CD8-positive, alpha-beta memory T cell (primary cell): ENCODE results near the gene EPHA7. TPM values are rescaled to one million over a fixed set of nuclear protein-coding genes. Genes with fewer than 3 reads are reported as not detected.

Experiments
- CTCF ChIA-PET: fragments of 350-600 bp; sonication (Branson Sonifier 250); formaldehyde crosslinking; loops from one replicate; lab custom pipeline; 2021; ENCODE audit warnings: antibody characterized with exemption; lab: Charles Lee
- POLR2A ChIA-PET: fragments of 350-600 bp; sonication (Branson Sonifier 250); formaldehyde crosslinking; loops from one replicate; lab custom pipeline; 2021; ENCODE audit warnings: antibody characterized with exemption; lab: Charles Lee
- DNase-seq, 5 donors: peaks; one replicate each; pipeline versions ENCODE4 v3.0.0 to v3.0.0-alpha.2; 2020 to 2022; ENCODE audit warnings: mixed read lengths in 1 of 5
- H3K27ac ChIP-seq: one replicate; pipeline ENCODE4 v1.7.0; 2013; ENCODE audit warnings: low read depth, mild to moderate bottlenecking, low read length, moderate library complexity
- H3K27me3 ChIP-seq: 2 replicates; pipeline ENCODE4 v1.7.0; 2013; ENCODE audit warnings: low read length, mild to moderate bottlenecking; ENCODE audit not compliant: insufficient read depth, poor library complexity, severe bottlenecking
- H3K36me3 ChIP-seq: 2 replicates; pipeline ENCODE4 v1.7.0; 2013; ENCODE audit warnings: mild to moderate bottlenecking, low read length, moderate library complexity; ENCODE audit not compliant: insufficient read depth
- H3K4me1 ChIP-seq: 2 replicates; pipeline ENCODE4 v1.7.0; 2013; ENCODE audit warnings: mild to moderate bottlenecking, low read length, moderate library complexity; ENCODE audit not compliant: insufficient read depth
- H3K4me3 ChIP-seq: 2 replicates; pipeline ENCODE4 v1.7.0; 2013; ENCODE audit warnings: mild to moderate bottlenecking, low read length
- H3K9me3 ChIP-seq: 2 replicates; pipeline ENCODE4 v1.7.0; 2013; ENCODE audit warnings: mild to moderate bottlenecking, low read length
- H3K27ac Mint-ChIP-seq, 8 donors: one replicate each; pipeline ENCODE4 v1.8.0; 2020 to 2021; ENCODE audit warnings: mixed read lengths in 8 of 8, mild to moderate bottlenecking in 6 of 8, inconsistent platforms in 3 of 8, moderate library complexity in 3 of 8
- H3K27me3 Mint-ChIP-seq, 2 donors: one replicate each; pipeline ENCODE4 v1.8.0; 2020 to 2021; ENCODE audit warnings: mixed read lengths in 2 of 2, mild to moderate bottlenecking in 1 of 2, moderate library complexity in 1 of 2
- H3K36me3 Mint-ChIP-seq, 3 donors: one replicate each; pipeline ENCODE4 v1.8.0; 2020 to 2021; ENCODE audit warnings: mixed read lengths in 3 of 3, inconsistent platforms in 1 of 3, mild to moderate bottlenecking in 1 of 3
- H3K4me1 Mint-ChIP-seq, 3 donors: one replicate each; pipeline ENCODE4 v1.8.0; 2020 to 2021; ENCODE audit warnings: mixed read lengths in 3 of 3, inconsistent platforms in 1 of 3, mild to moderate bottlenecking in 1 of 3
- H3K4me3 Mint-ChIP-seq, 7 donors: one replicate each; pipeline ENCODE4 v1.8.0; 2020 to 2021; ENCODE audit warnings: mixed read lengths in 7 of 7, mild to moderate bottlenecking in 6 of 7, moderate library complexity in 4 of 7, inconsistent platforms in 2 of 7
- H3K9me3 Mint-ChIP-seq, 5 donors: one replicate each; pipeline ENCODE4 v1.8.0; 2020 to 2022; ENCODE audit warnings: mixed read lengths in 5 of 5, mild to moderate bottlenecking in 3 of 5, moderate library complexity in 2 of 5, inconsistent platforms in 1 of 5
- polyA plus RNA-seq: library from polyadenylated mRNA; unstranded; fragments of 300-500 nt; fragmentation: Illumina TruSeq; gene quantifications from one replicate; pipeline ENCODE4 v1.2.3, GENCODE V29; 2021
- total RNA-seq, 2 experiments: library from RNA; stranded (reverse); gene quantifications; one replicate each; pipeline ENCODE4 v1.2.3, GENCODE V29; 2021

Gene EPHA7
- total and polyA plus RNA-seq, 3 experiments from 2014 or later: not detected

GRCh38 chr6:93412452-93412851 is 6.9 kb downstream of the EPHA7 start:
- H3K9me3 Mint-ChIP-seq: peaks cover 2 to 8% (median 3%) of the 10 kb centered on the region in 5 donors
- no peaks in the 10 kb centered on the region for H3K36me3 ChIP-seq
- H3K27me3 Mint-ChIP-seq: peaks cover 3 to 17% of the 10 kb centered on the region in 2 donors
- ChIA-PET CTCF (no interaction called here), POLR2A (no interaction called here)
- H3K4me1 ChIP-seq: no peaks in the 10 kb centered on the region
- H3K9me3 ChIP-seq: no peaks in the 10 kb centered on the region
- H3K4me3 Mint-ChIP-seq: no peak overlapping the region
- H3K4me1 Mint-ChIP-seq: peaks cover 1 to 4% (median 2%) of the 10 kb centered on the region in 3 donors
- no peak overlapping the region for H3K27ac Mint-ChIP-seq
- no peaks in the 10 kb centered on the region for H3K36me3 Mint-ChIP-seq
- no peak overlapping the region for H3K27ac ChIP-seq
- no peak overlapping the region for H3K4me3 ChIP-seq
- DNase-seq: no peak
- H3K27me3 ChIP-seq: no peaks in the 10 kb centered on the region

- Mint-ChIP-seq H3K9me3 (peaks cover 0 to 13% (median 2%) of the 10 kb centered on the region in 5 donors), H3K4me3 (no peak overlapping the region), H3K36me3 (no peaks in the 10 kb centered on the region), H3K4me1 (no peaks in the 10 kb centered on the region), H3K27ac (no peak overlapping the region), H3K27me3 (no peaks in the 10 kb centered on the region)
- Histone ChIP-seq H3K27me3 (no peaks in the 10 kb centered on the region), H3K4me3 (no peak overlapping the region), H3K4me1 (no peaks in the 10 kb centered on the region), H3K27ac (no peak overlapping the region), H3K9me3 (no peaks in the 10 kb centered on the region), H3K36me3 (no peaks in the 10 kb centered on the region)
- DNase-seq: no peak
- POLR2A ChIA-PET: no interaction called here
- CTCF ChIA-PET: no interaction called here
Measured at GRCh38 chr6:93407186-93407585, 12.2 kb downstream of the EPHA7 start.

- Histone ChIP-seq H3K27ac (no peak overlapping the region), H3K36me3 (no peaks in the 10 kb centered on the region), H3K4me3 (no peak overlapping the region), H3K27me3 (no peaks in the 10 kb centered on the region), H3K9me3 (no peaks in the 10 kb centered on the region), H3K4me1 (no peaks in the 10 kb centered on the region)
- no peak for DNase-seq
- H3K27ac Mint-ChIP-seq: no peak overlapping the region
- H3K27me3 Mint-ChIP-seq: no peaks in the 10 kb centered on the region
- POLR2A ChIA-PET: no interaction called here
- H3K9me3 Mint-ChIP-seq: peaks cover 0 to 6% (median 2%) of the 10 kb centered on the region in 5 donors
- no peak overlapping the region for H3K4me3 Mint-ChIP-seq
- H3K4me1 Mint-ChIP-seq: no peaks in the 10 kb centered on the region
- CTCF ChIA-PET: no interaction called here
- H3K36me3 Mint-ChIP-seq: no peaks in the 10 kb centered on the region
Measured at GRCh38 chr6:93403390-93403789, 16.0 kb downstream of the EPHA7 start.

- H3K27me3 ChIP-seq: no peaks in the 10 kb centered on the region
- no peak for DNase-seq
- H3K27ac Mint-ChIP-seq: no peak overlapping the region
- H3K27me3 Mint-ChIP-seq: peaks cover 0 to 1% of the 10 kb centered on the region in 2 donors
- no peaks in the 10 kb centered on the region for H3K4me1 ChIP-seq
- H3K4me3 Mint-ChIP-seq: no peak overlapping the region
- no peaks in the 10 kb centered on the region for H3K4me1 Mint-ChIP-seq
- H3K36me3 ChIP-seq: no peaks in the 10 kb centered on the region
- ChIA-PET POLR2A (no interaction called here), CTCF (no interaction called here)
- no peak overlapping the region for H3K4me3 ChIP-seq
- H3K9me3 Mint-ChIP-seq: peaks cover 0 to 14% (median 4%) of the 10 kb centered on the region in 5 donors
- H3K9me3 ChIP-seq: no peaks in the 10 kb centered on the region
- H3K36me3 Mint-ChIP-seq: no peaks in the 10 kb centered on the region
- no peak overlapping the region for H3K27ac ChIP-seq
Measured at GRCh38 chr6:93398723-93399122, 20.6 kb downstream of the EPHA7 start.

- H3K27me3 ChIP-seq: no peaks in the 10 kb centered on the region
- no peak overlapping the region for H3K4me3 Mint-ChIP-seq
- ChIA-PET CTCF (no interaction called here), POLR2A (interaction anchor here (0.7 kb wide), 1 partner anchor 1612 kb away, joined by 4 read pairs; no protein-coding TSS in a partner anchor)
- no peaks in the 10 kb centered on the region for H3K9me3 ChIP-seq
- no peak overlapping the region for H3K27ac Mint-ChIP-seq
- H3K9me3 Mint-ChIP-seq: peaks cover 0 to 14% (median 0%) of the 10 kb centered on the region in 5 donors
- no peaks in the 10 kb centered on the region for H3K4me1 ChIP-seq
- H3K36me3 ChIP-seq: no peaks in the 10 kb centered on the region
- no peak for DNase-seq
- H3K4me3 ChIP-seq: no peak overlapping the region
- no peaks in the 10 kb centered on the region for H3K36me3 Mint-ChIP-seq
- H3K4me1 Mint-ChIP-seq: no peaks in the 10 kb centered on the region
- H3K27ac ChIP-seq: no peak overlapping the region
- H3K27me3 Mint-ChIP-seq: peaks cover 0 to 1% of the 10 kb centered on the region in 2 donors
Measured at GRCh38 chr6:93394471-93394870, 24.9 kb downstream of the EPHA7 start.

- no peaks in the 10 kb centered on the region for H3K27me3 ChIP-seq
- H3K27ac ChIP-seq: no peak overlapping the region
- ChIA-PET CTCF (no interaction called here), POLR2A (interaction anchor here (0.7 kb wide), 1 partner anchor 1611 kb away, joined by 4 read pairs; no protein-coding TSS in a partner anchor)
- Mint-ChIP-seq H3K36me3 (no peaks in the 10 kb centered on the region), H3K9me3 (peaks cover 0 to 14% (median 2%) of the 10 kb centered on the region in 5 donors), H3K4me1 (no peaks in the 10 kb centered on the region), H3K27ac (no peak overlapping the region), H3K27me3 (peaks cover 0 to 1% of the 10 kb centered on the region in 2 donors), H3K4me3 (no peak overlapping the region)
- H3K4me1 ChIP-seq: no peaks in the 10 kb centered on the region
- DNase-seq: no peak
- H3K4me3 ChIP-seq: no peak overlapping the region
- H3K9me3 ChIP-seq: no peaks in the 10 kb centered on the region
- no peaks in the 10 kb centered on the region for H3K36me3 ChIP-seq
Measured at GRCh38 chr6:93393554-93394074, 25.7 kb downstream of the EPHA7 start.

- no peaks in the 10 kb centered on the region for H3K27me3 ChIP-seq
- no peaks in the 10 kb centered on the region for H3K4me1 Mint-ChIP-seq
- no peaks in the 10 kb centered on the region for H3K36me3 Mint-ChIP-seq
- H3K27ac ChIP-seq: no peak overlapping the region
- ChIA-PET CTCF (no interaction called here), POLR2A (no interaction called here)
- no peaks in the 10 kb centered on the region for H3K9me3 ChIP-seq
- H3K27me3 Mint-ChIP-seq: peaks cover 0 to 1% of the 10 kb centered on the region in 2 donors
- no peak overlapping the region for H3K4me3 Mint-ChIP-seq
- H3K4me1 ChIP-seq: no peaks in the 10 kb centered on the region
- H3K27ac Mint-ChIP-seq: no peak overlapping the region
- no peaks in the 10 kb centered on the region for H3K36me3 ChIP-seq
- DNase-seq: no peak
- H3K9me3 Mint-ChIP-seq: peaks cover 0 to 14% (median 5%) of the 10 kb centered on the region in 5 donors
- H3K4me3 ChIP-seq: no peak overlapping the region
Measured at GRCh38 chr6:93392797-93393196, 26.6 kb downstream of the EPHA7 start.

GRCh38 chr6:93391965-93392364 is 27.4 kb downstream of the EPHA7 start:
- CTCF ChIA-PET: no interaction called here
- POLR2A ChIA-PET: no interaction called here
- peaks cover 0 to 19% (median 5%) of the 10 kb centered on the region in 5 donors for H3K9me3 Mint-ChIP-seq
- no peak overlapping the region for H3K4me3 Mint-ChIP-seq
- Histone ChIP-seq H3K36me3 (no peaks in the 10 kb centered on the region), H3K4me1 (no peaks in the 10 kb centered on the region), H3K9me3 (no peaks in the 10 kb centered on the region), H3K27ac (no peak overlapping the region), H3K4me3 (no peak overlapping the region), H3K27me3 (no peaks in the 10 kb centered on the region)
- no peak for DNase-seq
- no peaks in the 10 kb centered on the region for H3K36me3 Mint-ChIP-seq
- H3K27me3 Mint-ChIP-seq: peaks cover 0 to 1% of the 10 kb centered on the region in 2 donors
- H3K27ac Mint-ChIP-seq: no peak overlapping the region
- H3K4me1 Mint-ChIP-seq: no peaks in the 10 kb centered on the region
